ENCODE data around the gene SDHA. TPM values are rescaled to one million over a fixed set of nuclear protein-coding genes. Genes with fewer than 3 reads are reported as not detected.
"Not testable (repeated sequence)": the region's sequence is repeated elsewhere in the genome, so short reads cannot be mapped to it uniquely, and the experiment has no call there.

The SDHA gene
- total and polyA plus RNA-seq, 2 of the 8 experiments (the other 6 are each of a cell fraction or from before 2014, with no cell fraction given), result 59.7 to 87.3 TPM

- H3K4me2 ChIP-seq (ENCODE audit: insufficient read depth in 1 of 2, low read depth in 2 of 2, low read length in 2 of 2); H2BK15ac ChIP-seq (ENCODE audit: low read length); FAIRE-seq; H3K79me1 ChIP-seq (ENCODE audit: low read depth, low read length); H3K23ac ChIP-seq (ENCODE audit: insufficient read length); H3K36me3 ChIP-seq (ENCODE audit: control insufficient read depth in 2 of 4, insufficient read depth in 4 of 4, low read length in 3 of 4); H2BK5ac ChIP-seq (ENCODE audit: low read depth, low read length); H4K20me1 ChIP-seq (replicated peaks in 1 of 2; ENCODE audit: control insufficient read depth in 1 of 2, insufficient read depth in 2 of 2, low read length in 2 of 2); H4K91ac ChIP-seq (replicated peaks; ENCODE audit: insufficient read length, low read length); H3K9ac ChIP-seq (replicated peaks in 1 of 4; ENCODE audit: extremely low read depth in 1 of 4, low read depth in 3 of 4, low read length in 3 of 4); H4K5ac ChIP-seq (ENCODE audit: insufficient read length, low read depth, low read length); H3K9me3 ChIP-seq (ENCODE audit: insufficient read depth in 2 of 2, low read depth in 1 of 2, low read length in 1 of 2); H3K27me3 ChIP-seq (replicated peaks in 1 of 4; ENCODE audit: control insufficient read depth in 3 of 4, extremely low read depth in 1 of 4, insufficient read depth in 3 of 4, low read length in 3 of 4); H2AK5ac ChIP-seq (ENCODE audit: low read depth, low read length); H2BK12ac ChIP-seq (ENCODE audit: low read depth, low read length); H3K4me3 ChIP-seq (ENCODE audit: extremely low read depth in 1 of 4, insufficient read depth in 2 of 4, low read depth in 3 of 4, low read length in 4 of 4); H2BK20ac ChIP-seq (ENCODE audit: low read length); H3K27ac ChIP-seq (ENCODE audit: low read depth, low read length); H3K56ac ChIP-seq (replicated peaks; ENCODE audit: insufficient read length, low read depth, low read length); H3K79me2 ChIP-seq (ENCODE audit: control insufficient read depth in 1 of 2, insufficient read depth in 2 of 2, low read length in 2 of 2); H3K14ac ChIP-seq (ENCODE audit: insufficient read length); H3K23me2 ChIP-seq (ENCODE audit: low read depth, low read length); H4K8ac ChIP-seq (ENCODE audit: extremely low read depth, insufficient read depth, low read length); CTCF ChIA-PET (ENCODE audit: partially characterized antibody); DNase-seq (ENCODE audit: low read depth in 1 of 2, low spot score in 2 of 2); H2BK120ac ChIP-seq (replicated peaks; ENCODE audit: low read depth, low read length); H3K4me1 ChIP-seq (replicated peaks in 1 of 4; ENCODE audit: control insufficient read depth in 3 of 4, insufficient read depth in 4 of 4, low read length in 3 of 4); H2AFZ ChIP-seq (ENCODE audit: low read length); POLR2A ChIA-PET (ENCODE audit: partially characterized antibody); H3K18ac ChIP-seq (ENCODE audit: extremely low read depth, low read length); H3K4ac ChIP-seq (replicated peaks; ENCODE audit: insufficient read length, low read depth, low read length): not testable (repeated sequence)
- WGBS, 2 experiments (ENCODE audit: extremely low coverage in 1 of 2, insufficient coverage in 1 of 2, insufficient read length in 1 of 2, insufficient replicate concordance in 2 of 2, low coverage in 1 of 2, low lambda C conversion rate in 2 of 2, missing lambda C conversion rate in 1 of 2), result 91% methylated on average over 14 of the region's 16 CpGs; no CpG with 5 or more reads in 1 of the 2 experiments
These were observed 78.8 kb downstream of the SDHA start for GRCh38 chr5:296954-297353.

- H3K36me3 ChIP-seq (ENCODE audit: control insufficient read depth in 2 of 4, insufficient read depth in 4 of 4, low read length in 3 of 4); H4K20me1 ChIP-seq (replicated peaks in 1 of 2; ENCODE audit: control insufficient read depth in 1 of 2, insufficient read depth in 2 of 2, low read length in 2 of 2); H2BK15ac ChIP-seq (ENCODE audit: low read length); H3K27ac ChIP-seq (ENCODE audit: low read depth, low read length); H3K18ac ChIP-seq (ENCODE audit: extremely low read depth, low read length); H2BK5ac ChIP-seq (ENCODE audit: low read depth, low read length); DNase-seq (ENCODE audit: low read depth in 1 of 2, low spot score in 2 of 2); H4K8ac ChIP-seq (ENCODE audit: extremely low read depth, insufficient read depth, low read length); H3K23me2 ChIP-seq (ENCODE audit: low read depth, low read length); H3K4ac ChIP-seq (replicated peaks; ENCODE audit: insufficient read length, low read depth, low read length); H3K79me1 ChIP-seq (ENCODE audit: low read depth, low read length); FAIRE-seq; H4K91ac ChIP-seq (replicated peaks; ENCODE audit: insufficient read length, low read length); POLR2A ChIA-PET (ENCODE audit: partially characterized antibody); H4K5ac ChIP-seq (ENCODE audit: insufficient read length, low read depth, low read length); H2BK120ac ChIP-seq (replicated peaks; ENCODE audit: low read depth, low read length); CTCF ChIA-PET (ENCODE audit: partially characterized antibody); H3K79me2 ChIP-seq (ENCODE audit: control insufficient read depth in 1 of 2, insufficient read depth in 2 of 2, low read length in 2 of 2); H3K9me3 ChIP-seq (ENCODE audit: insufficient read depth in 2 of 2, low read depth in 1 of 2, low read length in 1 of 2); H2BK20ac ChIP-seq (ENCODE audit: low read length); H3K9ac ChIP-seq (replicated peaks in 1 of 4; ENCODE audit: extremely low read depth in 1 of 4, low read depth in 3 of 4, low read length in 3 of 4); H2BK12ac ChIP-seq (ENCODE audit: low read depth, low read length); H3K56ac ChIP-seq (replicated peaks; ENCODE audit: insufficient read length, low read depth, low read length); H3K14ac ChIP-seq (ENCODE audit: insufficient read length); H2AK5ac ChIP-seq (ENCODE audit: low read depth, low read length); H3K27me3 ChIP-seq (replicated peaks in 1 of 4; ENCODE audit: control insufficient read depth in 3 of 4, extremely low read depth in 1 of 4, insufficient read depth in 3 of 4, low read length in 3 of 4); H3K4me2 ChIP-seq (ENCODE audit: insufficient read depth in 1 of 2, low read depth in 2 of 2, low read length in 2 of 2); H2AFZ ChIP-seq (ENCODE audit: low read length); H3K23ac ChIP-seq (ENCODE audit: insufficient read length); H3K4me3 ChIP-seq (ENCODE audit: extremely low read depth in 1 of 4, insufficient read depth in 2 of 4, low read depth in 3 of 4, low read length in 4 of 4): not testable (repeated sequence)
- H3K4me1 ChIP-seq (replicated peaks in 1 of 4; ENCODE audit: control insufficient read depth in 3 of 4, insufficient read depth in 4 of 4, low read length in 3 of 4), result peaks cover 0 to 14% (median 6%) of the 10 kb centered on the region in 4 experiments; a peak in 4 of 7 replicates
- 73% methylated on average over 6 of the region's 6 CpGs; no CpG with 5 or more reads in 1 of the 2 experiments for WGBS, 2 experiments (ENCODE audit: extremely low coverage in 1 of 2, insufficient coverage in 1 of 2, insufficient read length in 1 of 2, insufficient replicate concordance in 2 of 2, low coverage in 1 of 2, low lambda C conversion rate in 2 of 2, missing lambda C conversion rate in 1 of 2)
These were observed 79.3 kb downstream of the SDHA start for GRCh38 chr5:297448-297847.
